CD14-positive monocyte (primary cell): ENCODE measurements around the gene APOC3. TPM values are rescaled to one million over a fixed set of nuclear protein-coding genes. Genes with fewer than 3 reads are reported as not detected.
A peak's percentile ranks its signal among the peaks of the same experiment; 100 is the strongest.

Source experiments
- DNase-seq, 3 donors: peaks; one replicate each; pipeline ENCODE4 v3.0.0-alpha.2; 2011 to 2022
- H2AFZ ChIP-seq: 2 replicates; pipeline ENCODE4 v1.6.0; 2012; ENCODE audit warnings: mild to moderate bottlenecking, low read depth, low read length, inconsistent platforms; ENCODE audit not compliant: insufficient read depth, poor library complexity, severe bottlenecking
- H3K27ac ChIP-seq, 2 donors: 1 replicate in 1 of 2; 2 replicates in 1 of 2; pipeline ENCODE4 v1.5.1; 2012 to 2013; ENCODE audit warnings: low read length in 2 of 2, control low read depth in 1 of 2, inconsistent platforms in 1 of 2, low read depth in 1 of 2, mild to moderate bottlenecking in 1 of 2
- H3K27me3 ChIP-seq, 2 donors: one replicate each; pipeline versions ENCODE4 v1.6.0 to v1.6.1; 2011 to 2013; ENCODE audit warnings: low read length in 2 of 2; ENCODE audit not compliant: control insufficient read depth in 2 of 2, insufficient read depth in 2 of 2
- H3K36me3 ChIP-seq, 2 donors: replicated peaks in 1 of 2; 1 replicate in 1 of 2; 2 replicates in 1 of 2; pipeline versions ENCODE4 v1.5.1 to v1.6.1; 2012 to 2013; ENCODE audit warnings: low read length in 2 of 2, control low read depth in 1 of 2, inconsistent platforms in 1 of 2, mild to moderate bottlenecking in 1 of 2; ENCODE audit not compliant: insufficient read depth in 2 of 2, control insufficient read depth in 1 of 2
- H3K4me1 ChIP-seq, 2 donors: 1 replicate in 1 of 2; 2 replicates in 1 of 2; pipeline versions ENCODE4 v1.5.1 to v1.6.1; 2012 to 2013; ENCODE audit warnings: low read length in 2 of 2, control low read depth in 1 of 2, inconsistent platforms in 1 of 2, mild to moderate bottlenecking in 1 of 2, moderate library complexity in 1 of 2; ENCODE audit not compliant: insufficient read depth in 2 of 2, control insufficient read depth in 1 of 2
- H3K4me2 ChIP-seq: replicated peaks from 2 replicates; pipeline ENCODE3; 2012; ENCODE audit warnings: low read length, moderate library complexity, mild to moderate bottlenecking; ENCODE audit not compliant: poor library complexity, severe bottlenecking; ENCODE audit errors: extremely low read depth
- H3K4me3 ChIP-seq, 3 experiments: fragments of 200-600 bp in 1 of 3; sonication (generic) in 1 of 3; replicated peaks in 1 of 3; 1 replicate in 2 of 3; 2 replicates in 1 of 3; pipeline ENCODE4 v1.5.1; 2011 to 2013; ENCODE audit warnings: low read length in 3 of 3, mild to moderate bottlenecking in 3 of 3, control low read depth in 2 of 3, low read depth in 2 of 3, inconsistent platforms in 1 of 3, moderate library complexity in 1 of 3
- H3K79me2 ChIP-seq: 2 replicates; pipeline ENCODE4 v1.6.0; 2012; ENCODE audit warnings: mild to moderate bottlenecking, control low read depth, inconsistent platforms, low read length, moderate library complexity; ENCODE audit not compliant: insufficient read depth
- H3K9ac ChIP-seq: 2 replicates; pipeline ENCODE4 v1.6.0; 2017; ENCODE audit warnings: low read length, mild to moderate bottlenecking; ENCODE audit not compliant: insufficient read depth, poor library complexity, severe bottlenecking
- H3K9me3 ChIP-seq, 2 donors: replicated peaks in 1 of 2; 1 replicate in 1 of 2; 2 replicates in 1 of 2; pipeline versions ENCODE4 v1.5.1 to v1.6.1; 2012 to 2013; ENCODE audit warnings: low read length in 2 of 2, control low read depth in 1 of 2; ENCODE audit not compliant: control insufficient read depth in 1 of 2, insufficient read depth in 1 of 2
- H4K20me1 ChIP-seq: 2 replicates; pipeline ENCODE4 v1.6.0; 2012; ENCODE audit warnings: mild to moderate bottlenecking, low read length, control low read depth, moderate library complexity; ENCODE audit not compliant: insufficient read depth
- H3K27ac Mint-ChIP-seq, 7 donors: one replicate each; pipeline ENCODE4 v1.8.0; 2020; ENCODE audit warnings: mild to moderate bottlenecking in 7 of 7, mixed read lengths in 7 of 7, moderate library complexity in 6 of 7, inconsistent platforms in 2 of 7
- H3K27me3 Mint-ChIP-seq, 3 donors: one replicate each; pipeline ENCODE4 v1.8.0; 2021 to 2022; ENCODE audit warnings: low read depth in 3 of 3, mild to moderate bottlenecking in 3 of 3, mixed read lengths in 3 of 3, moderate library complexity in 3 of 3, inconsistent platforms in 1 of 3
- H3K36me3 Mint-ChIP-seq, 2 donors: one replicate each; pipeline ENCODE4 v1.8.0; 2020; ENCODE audit warnings: mixed read lengths in 2 of 2, inconsistent platforms in 1 of 2, mild to moderate bottlenecking in 1 of 2
- H3K4me1 Mint-ChIP-seq: one replicate; pipeline ENCODE4 v1.8.0; 2020; ENCODE audit warnings: mild to moderate bottlenecking, mixed read lengths
- H3K4me3 Mint-ChIP-seq, 2 donors: one replicate each; pipeline ENCODE4 v1.8.0; 2020; ENCODE audit warnings: mild to moderate bottlenecking in 2 of 2, mixed read lengths in 2 of 2, moderate library complexity in 1 of 2
- H3K9me3 Mint-ChIP-seq, 7 donors: one replicate each; pipeline ENCODE4 v1.8.0; 2020 to 2022; ENCODE audit warnings: mixed read lengths in 7 of 7, mild to moderate bottlenecking in 6 of 7, moderate library complexity in 6 of 7, inconsistent platforms in 2 of 7
- CTCF ChIP-seq: fragments of 200-600 bp; IDR thresholded peaks from one replicate; pipeline ENCODE4 v1.8.0; 2022; ENCODE audit warnings: antibody characterized with exemption, mild to moderate bottlenecking
- WGBS: methylation state at CpG from one replicate; pipeline ENCODE4 v1.1.5; 2013; ENCODE audit warnings: missing lambda C conversion rate; ENCODE audit not compliant: insufficient coverage; 5-methylcytosine and 5-hydroxymethylcytosine counted together
- intact Hi-C, 2 donors: fragments of 100-400 bp; cut with micrococcal nuclease; formaldehyde crosslinking; loops; one replicate each; pipeline versions ENCODE4 v1.15.0 to v1.15.1; 2023
- polyA plus RNA-seq, 3 donors: library from polyadenylated mRNA; depleted of rRNA in 1 of 3; unstranded in 2 of 3; stranded (reverse) in 1 of 3; fragments of 300-500 nt in 2 of 3; fragments of >200 nt in 1 of 3; fragmentation: Illumina TruSeq in 2 of 3; gene quantifications; 1 replicate in 2 of 3; 2 replicates in 1 of 3; pipeline ENCODE4 v1.2.3, GENCODE V29; 2012 to 2021

APOC3 gene
- polyA plus RNA-seq, 3 donors: not detected

- peaks cover 4% of the 10 kb centered on the region for H4K20me1 ChIP-seq
- no peak overlapping the region for H3K27ac ChIP-seq
- WGBS: 95% methylated on average over 2 of the region's 2 CpGs
- peaks cover 51 to 55% of the 10 kb centered on the region in 2 donors for H3K36me3 ChIP-seq
- peaks cover 34% of the 10 kb centered on the region for H3K79me2 ChIP-seq
- Mint-ChIP-seq H3K4me1 (peaks cover 25% of the 10 kb centered on the region), H3K27me3 (peaks cover 4 to 9% (median 6%) of the 10 kb centered on the region in 3 donors), H3K36me3 (peaks cover 52 to 59% of the 10 kb centered on the region in 2 donors), H3K9me3 (peaks cover 0 to 2% (median 0%) of the 10 kb centered on the region in 7 donors), H3K27ac (no peak overlapping the region), H3K4me3 (no peak overlapping the region)
- no peak overlapping the region for H3K9ac ChIP-seq
- H3K4me3 ChIP-seq: no peak overlapping the region
- no peak for TF ChIP-seq CTCF
- no peak overlapping the region for H2AFZ ChIP-seq
- H3K4me1 ChIP-seq: peaks cover 18 to 22% of the 10 kb centered on the region in 2 donors
- no peak overlapping the region for H3K4me2 ChIP-seq
- no peaks in the 10 kb centered on the region for H3K27me3 ChIP-seq
- H3K9me3 ChIP-seq: no peaks in the 10 kb centered on the region
- no peak for DNase-seq
- intact Hi-C loops: loop anchor here (5.0 to 10.0 kb wide), 2 partner anchors 446 to 538 kb away; partner anchors contain the start of genes CEP164 (in 1 of the 2), PCSK7 (in 1 of the 2) and RNF214 (in 1 of the 2)
Measured at GRCh38 chr11:116786326-116786725, 43.4 kb upstream of the APOC3 start.

GRCh38 chr11:116786966-116787365 lies 42.7 kb upstream of the APOC3 start:
- H3K4me1 Mint-ChIP-seq: peaks cover 29% of the 10 kb centered on the region
- peaks cover 47 to 48% of the 10 kb centered on the region in 2 donors for H3K36me3 ChIP-seq
- H3K36me3 Mint-ChIP-seq: peaks cover 47 to 53% of the 10 kb centered on the region in 2 donors

More at GRCh38 chr11:116786966-116787365, 42.7 kb upstream of the APOC3 start:
- Mint-ChIP-seq H3K4me3 (peak overlapping the region; percentile 94 to 95), H3K9me3 (peaks cover 0 to 2% (median 0%) of the 10 kb centered on the region in 7 donors), H3K27ac (peak overlapping the region; percentile 29 to 93 (median 79)), H3K27me3 (peaks cover 6 to 14% (median 7%) of the 10 kb centered on the region in 3 donors)
- no peak for DNase-seq
- Histone ChIP-seq H3K79me2 (peaks cover 34% of the 10 kb centered on the region), H3K27ac (peak overlapping the region in 1 of 2 donors; percentile 94), H3K4me2 (peak overlapping the region; percentile 86), H3K4me3 (peak overlapping the region; percentile 85 to 92 (median 90)), H2AFZ (peak overlapping the region; percentile 98), H3K9me3 (no peaks in the 10 kb centered on the region), H3K27me3 (no peaks in the 10 kb centered on the region), H3K9ac (peak overlapping the region; percentile 94), H3K4me1 (peaks cover 22 to 26% of the 10 kb centered on the region in 2 donors), H4K20me1 (peaks cover 4% of the 10 kb centered on the region)
- TF ChIP-seq CTCF: no peak
- intact Hi-C loops: loop anchor here (5.0 to 10.0 kb wide), 2 partner anchors 445 to 538 kb away; partner anchors contain the start of genes CEP164 (in 1 of the 2), PCSK7 (in 1 of the 2) and RNF214 (in 1 of the 2)
- WGBS: 69% methylated on average over 3 of the region's 5 CpGs
